SK-N-SH (cell line): ENCODE measurements around the gene MYO1E. TPM values are rescaled to one million over a fixed set of nuclear protein-coding genes. Genes with fewer than 3 reads are reported as not detected.

Experiments used
- CTCF ChIA-PET: fragments of 300-600, 350-600 bp; formaldehyde crosslinking; extraction: SDS; loops from one replicate; lab custom pipeline; 2021; lab: Yijun Ruan, JAX
- POLR2A ChIA-PET: fragments of 350-600 bp; sonication (Branson Sonifier 250); formaldehyde crosslinking; extraction: SDS; loops from one replicate; lab custom pipeline; 2020; ENCODE audit warnings: antibody characterized with exemption, inconsistent platforms; lab: Yijun Ruan, JAX
- DNase-seq: peaks from one replicate; pipeline ENCODE4 v3.0.0; 2012
- H2AFZ ChIP-seq: fragments of 200-600 bp; sonication (generic); 2 replicates; pipeline ENCODE4 v1.8.1; 2016; ENCODE audit warnings: antibody characterized with exemption, mild to moderate bottlenecking, low read depth
- H3F3A ChIP-seq: fragments of 200-600 bp; sonication (generic); replicated peaks from 2 replicates; pipeline ENCODE3; 2016; ENCODE audit warnings: antibody characterized with exemption, mild to moderate bottlenecking; ENCODE audit not compliant: insufficient read depth
- H3K27ac ChIP-seq, 2 experiments: fragments of 200-500 bp in 1 of 2; fragments of 200-600 bp in 1 of 2; sonication (Bioruptor generic) in 1 of 2; sonication (generic), shearing (Covaris generic) in 1 of 2; 2 replicates each; pipeline versions ENCODE4 v1.5.1 to v1.6.1; 2014 to 2016; ENCODE audit warnings: low read depth in 2 of 2, inconsistent platforms in 1 of 2, low read length in 1 of 2, mild to moderate bottlenecking in 1 of 2, mixed read lengths in 1 of 2
- H3K27me3 ChIP-seq: fragments of 200-600 bp; sonication (generic), shearing (Covaris generic); 2 replicates; pipeline ENCODE4 v1.6.1; 2016; ENCODE audit warnings: mixed run types; ENCODE audit not compliant: insufficient read depth
- H3K36me3 ChIP-seq, 2 experiments: fragments of 200-500 bp in 1 of 2; fragments of 200-600 bp in 1 of 2; sonication (Bioruptor generic) in 1 of 2; sonication (generic) in 1 of 2; replicated peaks in 1 of 2; 2 replicates each; pipeline versions ENCODE3 to v1.5.1; 2014 to 2016; ENCODE audit warnings: low read length in 1 of 2, mild to moderate bottlenecking in 1 of 2; ENCODE audit not compliant: insufficient read depth in 2 of 2, control insufficient read depth in 1 of 2
- H3K4me1 ChIP-seq, 2 experiments: fragments of 200-500 bp in 1 of 2; fragments of 200-600 bp in 1 of 2; sonication (Bioruptor generic) in 1 of 2; sonication (generic), shearing (Covaris generic) in 1 of 2; 2 replicates each; pipeline versions ENCODE4 v1.5.1 to v1.6.1; 2014 to 2016; ENCODE audit warnings: low read depth in 1 of 2, low read length in 1 of 2, mixed run types in 1 of 2; ENCODE audit not compliant: insufficient read depth in 2 of 2, control insufficient read depth in 1 of 2
- H3K4me2 ChIP-seq: fragments of 200-600 bp; sonication (generic), shearing (Covaris generic); 2 replicates; pipeline ENCODE4 v1.6.1; 2017; ENCODE audit warnings: mixed run types
- H3K4me3 ChIP-seq, 2 experiments: fragments of 200-500 bp in 1 of 2; fragments of 200-600 bp in 1 of 2; sonication (Bioruptor generic) in 1 of 2; sonication (generic), shearing (Covaris generic) in 1 of 2; 2 replicates each; pipeline versions ENCODE4 v1.5.1 to v1.8.1; 2014 to 2016; ENCODE audit warnings: low read depth in 2 of 2, inconsistent platforms in 1 of 2, low read length in 1 of 2, mild to moderate bottlenecking in 1 of 2, mixed read lengths in 1 of 2, moderate library complexity in 1 of 2
- H3K79me2 ChIP-seq: fragments of 200-600 bp; sonication (generic); 2 replicates; pipeline ENCODE4 v1.8.1; 2017; ENCODE audit warnings: mild to moderate bottlenecking; ENCODE audit not compliant: insufficient read depth
- H3K9ac ChIP-seq: fragments of 200-600 bp; sonication (generic); 2 replicates; pipeline ENCODE4 v1.6.1; 2017; ENCODE audit warnings: mixed run types
- H3K9me2 ChIP-seq: fragments of 200-600 bp; sonication (generic); 2 replicates; pipeline ENCODE4 v1.6.1; 2017; ENCODE audit warnings: mixed run types
- H3K9me3 ChIP-seq: fragments of 200-600 bp; sonication (generic); 2 replicates; pipeline ENCODE4 v1.6.1; 2017; ENCODE audit warnings: mixed run types, mild to moderate bottlenecking, moderate library complexity
- H4K20me1 ChIP-seq: fragments of 200-600 bp; sonication (generic); 2 replicates; pipeline ENCODE4 v1.6.1; 2017; ENCODE audit warnings: mild to moderate bottlenecking, mixed run types; ENCODE audit not compliant: insufficient read depth
- CHD2 ChIP-seq: fragments of 150-350 bp; IDR thresholded peaks from 2 replicates; pipeline ENCODE4 v1.6.1; 2018; ENCODE audit warnings: low read length; ENCODE audit not compliant: partially characterized antibody
- FOSL2 ChIP-seq: IDR thresholded peaks from 2 replicates; pipeline ENCODE4 v1.4.0; 2012; ENCODE audit warnings: low read depth, mild to moderate bottlenecking, moderate library complexity, borderline replicate concordance
- FOXJ3 ChIP-seq: sonication (generic); formaldehyde crosslinking; IDR thresholded peaks from 2 replicates; pipeline ENCODE4 v1.5.1; 2020; ENCODE audit warnings: mild to moderate bottlenecking, missing genetic modification reagents
- GATA2 ChIP-seq: sonication (generic); formaldehyde crosslinking; IDR thresholded peaks from 2 replicates; pipeline ENCODE4 v1.5.0; 2020; ENCODE audit warnings: mild to moderate bottlenecking, missing genetic modification reagents
- IRF3 ChIP-seq: fragments of 150-350 bp; IDR thresholded peaks from 2 replicates; pipeline ENCODE4 v1.6.1; 2016; ENCODE audit warnings: mild to moderate bottlenecking, low read depth, low read length
- MAX ChIP-seq: IDR thresholded peaks from 2 replicates; pipeline ENCODE4 v1.4.0; 2012; ENCODE audit warnings: low read depth
- RCOR1 ChIP-seq: fragments of 150-350 bp; IDR thresholded peaks from 2 replicates; pipeline ENCODE4 v1.6.1; 2017; ENCODE audit warnings: antibody characterized with exemption, low read length
- RXRA ChIP-seq: IDR thresholded peaks from 2 replicates; pipeline ENCODE4 v1.4.0; 2012; ENCODE audit warnings: low read depth, mild to moderate bottlenecking, borderline replicate concordance
- SIN3A ChIP-seq: IDR thresholded peaks from 2 replicates; pipeline ENCODE4 v1.6.1; 2012; ENCODE audit warnings: low read depth, mild to moderate bottlenecking, low read length, moderate library complexity, borderline replicate concordance
- TAF1 ChIP-seq: IDR thresholded peaks from 2 replicates; pipeline ENCODE4 v1.6.1; 2012; ENCODE audit warnings: low read depth, mild to moderate bottlenecking, low read length, moderate library complexity, borderline replicate concordance
- TEAD4 ChIP-seq: IDR thresholded peaks from 2 replicates; pipeline ENCODE4 v1.4.0; 2012; ENCODE audit warnings: mild to moderate bottlenecking, borderline replicate concordance; ENCODE audit not compliant: insufficient read depth
- USF2 ChIP-seq: fragments of 150-350 bp; IDR thresholded peaks from 2 replicates; pipeline ENCODE4 v1.6.1; 2017; ENCODE audit warnings: antibody characterized with exemption, low read length, low read depth, borderline replicate concordance
- YY1 ChIP-seq: IDR thresholded peaks from 2 replicates; pipeline ENCODE4 v1.4.0; 2012; ENCODE audit warnings: low read depth, mild to moderate bottlenecking
- WGBS: methylation state at CpG from one replicate; pipeline ENCODE4 v1.1.6; 2017; ENCODE audit warnings: low lambda C conversion rate; 5-methylcytosine and 5-hydroxymethylcytosine counted together
- polyA plus RNA-seq, 3 experiments: library from polyadenylated mRNA; depleted of rRNA; stranded (reverse); fragments of >200 nt; gene quantifications; 2 replicates each; pipeline ENCODE4 v1.2.3, GENCODE V29; 2012

The MYO1E gene
- polyA plus RNA-seq, 1 of the 3 experiments (the other 2 are of a cell fraction): 9.7 TPM

GRCh38 chr15:59244337-59244736 lies 128.3 kb downstream of the MYO1E start (continued):
- TF ChIP-seq TEAD4 (no peak), FOSL2 (no peak), IRF3 (no peak)
- TF ChIP-seq, all 33 proteins: peak for 0

- Histone ChIP-seq H3K27me3 (no peaks in the 10 kb centered on the region), H3K4me2 (no peak overlapping the region), H3K9me3 (no peaks in the 10 kb centered on the region), H3K27ac (no peak overlapping the region), H3K4me3 (no peak overlapping the region), H3K36me3 (peaks cover 0 to 6% of the 10 kb centered on the region in 2 experiments), H3K9ac (no peak overlapping the region), H3K79me2 (no peaks in the 10 kb centered on the region), H2AFZ (no peak overlapping the region), H4K20me1 (no peaks in the 10 kb centered on the region), H3F3A (no peaks in the 10 kb centered on the region), H3K9me2 (no peaks in the 10 kb centered on the region), H3K4me1 (no peaks in the 10 kb centered on the region)
- 91% methylated on average over 5 of the region's 5 CpGs for WGBS
- CTCF ChIA-PET: interaction anchor here (1.0 kb wide), 1 partner anchor 82 kb away, joined by 4 read pairs; no protein-coding TSS in a partner anchor
- no peak for TF ChIP-seq SIN3A
- TF ChIP-seq GATA2 (CRISPR knock-in tag): no peak
- no peak for TF ChIP-seq USF2
- no peak for TF ChIP-seq RCOR1
- no peak for TF ChIP-seq YY1
- TF ChIP-seq RXRA: no peak
- TF ChIP-seq FOXJ3 (CRISPR knock-in tag): no peak
- no peak for TF ChIP-seq TAF1
- TF ChIP-seq CHD2: no peak
- TF ChIP-seq MAX: no peak
- TF ChIP-seq IRF3: no peak
- DNase-seq: no peak
- POLR2A ChIA-PET: no interaction called here
Measured at GRCh38 chr15:59243622-59244021, 129.0 kb downstream of the MYO1E start.
